WERI-Rb-1 (cell line): ENCODE results near the gene AKAP6.

ENCODE experiments used
- DNase-seq: peaks from one replicate; pipeline ENCODE4 v3.0.0-alpha.2; 2020
- H3K27ac ChIP-seq: fragments of 250-450 bp; sonication (Bioruptor Pico); 2 replicates; pipeline ENCODE4 v1.5.1; 2020; ENCODE audit warnings: mild to moderate bottlenecking, moderate library complexity
- H3K27me3 ChIP-seq: fragments of 250-450 bp; sonication (Bioruptor Pico); 2 replicates; pipeline ENCODE4 v1.5.1; 2021; ENCODE audit warnings: mild to moderate bottlenecking, low read depth, moderate library complexity; ENCODE audit not compliant: insufficient read depth, severe bottlenecking
- H3K36me3 ChIP-seq: fragments of 250-450 bp; sonication (Bioruptor Pico); 2 replicates; pipeline ENCODE4 v1.5.1; 2020; ENCODE audit warnings: mild to moderate bottlenecking, moderate library complexity
- H3K4me3 ChIP-seq: 2 replicates; pipeline ENCODE4 v1.5.1; 2011; ENCODE audit warnings: low read depth, mild to moderate bottlenecking, control low read depth, low read length
- H3K9me3 ChIP-seq: fragments of 250-450 bp; sonication (Bioruptor Pico); 2 replicates; pipeline ENCODE4 v1.5.1; 2021; ENCODE audit warnings: mild to moderate bottlenecking, moderate library complexity; ENCODE audit not compliant: severe bottlenecking
- TF ChIP-seq, protein P1 (sequence below): IDR thresholded peaks from 2 replicates; pipeline ENCODE4 v1.5.1; 2011; ENCODE audit warnings: low read depth, mild to moderate bottlenecking, control low read depth, inconsistent platforms, low read length

AKAP6 gene

DNA sequence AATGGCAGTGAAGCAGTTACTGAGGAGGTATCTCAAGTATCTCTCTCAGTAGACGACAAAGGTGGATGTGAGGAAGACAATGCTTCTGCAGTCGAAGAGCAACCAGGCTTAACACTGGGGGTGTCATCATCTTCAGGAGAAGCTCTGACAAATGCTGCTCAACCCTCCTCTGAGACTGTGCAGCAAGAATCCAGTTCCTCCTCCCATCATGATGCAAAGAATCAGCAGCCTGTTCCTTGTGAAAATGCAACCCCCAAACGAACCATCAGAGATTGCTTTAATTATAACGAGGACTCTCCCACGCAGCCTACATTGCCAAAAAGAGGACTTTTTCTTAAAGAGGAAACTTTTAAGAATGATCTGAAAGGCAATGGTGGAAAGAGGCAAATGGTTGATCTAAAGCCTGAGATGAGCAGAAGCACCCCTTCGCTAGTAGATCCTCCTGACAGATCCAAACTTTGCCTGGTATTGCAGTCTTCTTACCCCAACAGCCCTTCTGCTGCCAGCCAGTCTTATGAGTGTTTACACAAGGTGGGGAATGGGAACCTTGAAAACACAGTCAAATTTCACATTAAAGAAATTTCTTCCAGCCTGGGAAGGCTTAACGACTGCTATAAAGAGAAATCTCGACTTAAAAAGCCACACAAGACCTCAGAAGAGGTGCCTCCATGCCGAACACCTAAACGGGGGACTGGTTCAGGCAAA, 216.6 kb downstream of the AKAP6 start:
- H3K36me3 ChIP-seq: no peaks in the 10 kb centered on the region
- no peak for DNase-seq
- TF ChIP-seq, protein P1, sequence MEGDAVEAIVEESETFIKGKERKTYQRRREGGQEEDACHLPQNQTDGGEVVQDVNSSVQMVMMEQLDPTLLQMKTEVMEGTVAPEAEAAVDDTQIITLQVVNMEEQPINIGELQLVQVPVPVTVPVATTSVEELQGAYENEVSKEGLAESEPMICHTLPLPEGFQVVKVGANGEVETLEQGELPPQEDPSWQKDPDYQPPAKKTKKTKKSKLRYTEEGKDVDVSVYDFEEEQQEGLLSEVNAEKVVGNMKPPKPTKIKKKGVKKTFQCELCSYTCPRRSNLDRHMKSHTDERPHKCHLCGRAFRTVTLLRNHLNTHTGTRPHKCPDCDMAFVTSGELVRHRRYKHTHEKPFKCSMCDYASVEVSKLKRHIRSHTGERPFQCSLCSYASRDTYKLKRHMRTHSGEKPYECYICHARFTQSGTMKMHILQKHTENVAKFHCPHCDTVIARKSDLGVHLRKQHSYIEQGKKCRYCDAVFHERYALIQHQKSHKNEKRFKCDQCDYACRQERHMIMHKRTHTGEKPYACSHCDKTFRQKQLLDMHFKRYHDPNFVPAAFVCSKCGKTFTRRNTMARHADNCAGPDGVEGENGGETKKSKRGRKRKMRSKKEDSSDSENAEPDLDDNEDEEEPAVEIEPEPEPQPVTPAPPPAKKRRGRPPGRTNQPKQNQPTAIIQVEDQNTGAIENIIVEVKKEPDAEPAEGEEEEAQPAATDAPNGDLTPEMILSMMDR: no peak
- H3K27ac ChIP-seq: no peak overlapping the region
- H3K27me3 ChIP-seq: no peaks in the 10 kb centered on the region
- no peaks in the 10 kb centered on the region for H3K9me3 ChIP-seq
- no peak overlapping the region for H3K4me3 ChIP-seq

DNA sequence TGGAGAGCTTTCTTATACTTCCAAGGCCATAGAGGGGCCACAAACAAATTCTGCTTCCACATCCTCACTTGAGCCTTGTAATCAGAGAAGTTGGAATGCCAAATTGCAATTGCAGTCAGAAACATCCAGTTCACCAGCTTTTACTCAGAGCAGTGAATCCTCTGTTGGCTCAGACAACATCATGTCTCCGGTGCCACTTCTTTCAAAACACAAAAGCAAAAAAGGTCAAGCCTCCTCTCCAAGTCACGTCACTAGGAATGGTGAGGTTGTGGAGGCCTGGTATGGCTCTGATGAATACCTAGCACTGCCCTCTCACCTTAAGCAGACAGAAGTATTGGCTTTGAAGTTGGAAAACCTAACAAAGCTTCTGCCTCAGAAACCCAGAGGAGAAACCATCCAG, 217.1 kb downstream of the AKAP6 start:
- H3K27ac ChIP-seq: no peak overlapping the region
- no peaks in the 10 kb centered on the region for H3K36me3 ChIP-seq
- H3K27me3 ChIP-seq: no peaks in the 10 kb centered on the region
- H3K4me3 ChIP-seq: no peak overlapping the region
- TF ChIP-seq, protein P1: no peak
- no peaks in the 10 kb centered on the region for H3K9me3 ChIP-seq
- DNase-seq: no peak

DNA sequence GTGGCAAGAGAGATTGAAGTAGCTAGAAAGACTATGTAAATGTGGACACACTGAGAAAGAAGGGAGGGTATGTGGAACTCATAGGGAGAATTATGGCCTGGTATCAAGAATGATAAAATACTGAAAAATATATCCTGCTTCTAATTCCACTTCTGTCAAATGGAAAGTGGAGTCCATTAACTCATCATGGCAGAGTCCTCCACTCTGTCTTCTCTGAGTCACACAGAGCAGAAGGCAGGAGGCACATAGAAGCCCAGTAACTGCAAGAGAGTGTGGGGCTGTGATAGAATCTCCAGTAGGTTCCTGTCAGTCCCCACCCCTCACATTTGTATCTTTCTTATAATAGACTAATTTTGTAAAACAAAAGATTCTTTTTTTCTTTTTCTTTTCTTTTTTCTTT, 223.7 kb downstream of the AKAP6 start:
- TF ChIP-seq, protein P1: no peak
- DNase-seq: no peak
- H3K36me3 ChIP-seq: no peaks in the 10 kb centered on the region
- H3K4me3 ChIP-seq: no peak overlapping the region
- no peaks in the 10 kb centered on the region for H3K9me3 ChIP-seq
- H3K27ac ChIP-seq: no peak overlapping the region
- no peaks in the 10 kb centered on the region for H3K27me3 ChIP-seq

DNA sequence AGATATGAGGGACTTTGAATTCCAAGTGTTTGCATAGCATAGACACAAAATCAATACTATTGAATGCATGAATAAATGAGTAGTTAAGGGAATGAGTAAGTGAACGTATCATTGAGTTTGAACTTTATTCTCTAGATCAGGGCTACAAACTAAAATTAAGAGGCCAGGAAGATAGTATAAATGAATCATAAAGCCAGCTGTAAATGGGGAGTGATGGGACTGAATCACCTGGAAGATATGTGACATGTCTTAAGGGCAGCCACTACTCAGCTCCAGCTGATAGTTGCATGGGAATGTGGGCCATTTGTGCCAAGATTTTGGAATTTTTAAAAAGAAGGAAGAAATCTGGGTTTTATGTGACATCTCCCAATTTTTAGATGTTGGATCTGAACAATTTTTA, 229.9 kb downstream of the AKAP6 start:
- Histone ChIP-seq H3K36me3 (no peaks in the 10 kb centered on the region), H3K27me3 (no peaks in the 10 kb centered on the region), H3K27ac (no peak overlapping the region), H3K4me3 (no peak overlapping the region), H3K9me3 (no peaks in the 10 kb centered on the region)
- no peak for DNase-seq
- TF ChIP-seq, protein P1: no peak

DNA sequence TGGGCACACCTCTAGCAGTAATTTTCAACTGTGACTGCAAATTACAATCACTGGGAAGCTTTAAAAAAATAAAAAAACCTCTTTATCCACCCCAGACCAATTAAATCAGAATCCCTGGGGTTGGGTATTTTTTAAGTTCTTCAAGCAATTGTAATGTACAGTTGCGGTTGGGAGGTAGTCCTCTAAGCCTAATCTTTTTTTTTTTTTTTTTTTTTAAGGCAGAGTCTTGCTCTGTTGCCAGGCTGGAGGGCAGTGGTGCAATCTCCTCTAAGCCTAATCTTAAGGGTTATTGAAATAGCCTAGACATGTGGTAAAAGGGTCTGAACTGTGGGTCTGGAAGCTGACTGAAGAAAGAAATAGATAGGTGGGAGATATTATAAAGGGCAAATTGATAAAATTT, 230.5 kb downstream of the AKAP6 start:
- TF ChIP-seq, protein P1: no peak

More for the DNA sequence above, 230.5 kb downstream of the AKAP6 start:
- no peaks in the 10 kb centered on the region for H3K36me3 ChIP-seq
- no peaks in the 10 kb centered on the region for H3K27me3 ChIP-seq
- H3K4me3 ChIP-seq: no peak overlapping the region
- no peak overlapping the region for H3K27ac ChIP-seq
- peak; percentile 50 for DNase-seq
- no peaks in the 10 kb centered on the region for H3K9me3 ChIP-seq
